PC-3 (cell line): Measurements from ENCODE around the gene LINGO4. TPM values are rescaled to one million over a fixed set of nuclear protein-coding genes. Genes with fewer than 3 reads are reported as not detected.
A peak's percentile ranks its signal among the peaks of the same experiment; 100 is the strongest.

ENCODE experiments used
- ATAC-seq: fragments of 200-7000 bp; cut with Tn5 transposase; 2 replicates; pipeline ENCODE4 v1.9.1; 2020; ENCODE audit warnings: mild to moderate bottlenecking, moderate library complexity
- BruUV-seq: library from RNA; stranded (reverse); fragments of 400-500 nt; replicated peaks from 2 replicates; lab custom pipeline; 2021; lab: Mats Ljungman, UMichigan
- CTCF ChIA-PET: fragments of 300-600 bp; sonication (Branson Sonifier 250); formaldehyde crosslinking; loops from one replicate; lab custom pipeline; 2022; ENCODE audit warnings: antibody characterized with exemption; lab: Charles Lee
- POLR2A ChIA-PET: fragments of 300-600 bp; sonication (Branson Sonifier 250); formaldehyde crosslinking; loops from one replicate; lab custom pipeline; 2022; ENCODE audit warnings: antibody characterized with exemption; ENCODE audit not compliant: unreplicated experiment; lab: Charles Lee
- DNase-seq: peaks from one replicate; pipeline ENCODE4 v3.0.0-alpha.2; 2015
- H2AFZ ChIP-seq: fragments of 300-600 bp; sonication (generic); 2 replicates; pipeline ENCODE4 v1.6.0; 2016; ENCODE audit warnings: antibody characterized with exemption, low read length
- H3F3A ChIP-seq: fragments of 300-600 bp; sonication (generic); one replicate; pipeline ENCODE4 v1.6.0; 2017; ENCODE audit warnings: antibody characterized with exemption, low read length, control low read depth, mild to moderate bottlenecking; ENCODE audit not compliant: unreplicated experiment
- H3K27ac ChIP-seq: fragments of 300-600 bp; sonication (generic); 2 replicates; pipeline ENCODE4 v1.5.1; 2016; ENCODE audit warnings: mild to moderate bottlenecking, low read length
- H3K27me3 ChIP-seq: fragments of 300-600 bp; sonication (generic); 2 replicates; pipeline ENCODE4 v1.6.1; 2016; ENCODE audit warnings: low read length, mixed read lengths
- H3K36me3 ChIP-seq: fragments of 300-600 bp; sonication (generic); 2 replicates; pipeline ENCODE4 v1.6.1; 2016; ENCODE audit warnings: low read depth, mixed run types, low read length, mixed read lengths
- H3K4me1 ChIP-seq: fragments of 300-600 bp; sonication (generic); 2 replicates; pipeline ENCODE4 v1.5.1; 2016; ENCODE audit warnings: low read length; ENCODE audit not compliant: insufficient read depth
- H3K4me2 ChIP-seq: fragments of 300-600 bp; sonication (generic); 2 replicates; pipeline ENCODE4 v1.6.0; 2016; ENCODE audit warnings: low read length
- H3K4me3 ChIP-seq: fragments of 300-600 bp; sonication (generic); 2 replicates; pipeline ENCODE4 v1.5.1; 2016; ENCODE audit warnings: mild to moderate bottlenecking, low read length, mixed read lengths
- H3K79me2 ChIP-seq: fragments of 300-600 bp; sonication (generic); 2 replicates; pipeline ENCODE4 v1.6.1; 2017; ENCODE audit warnings: low read length, mixed read lengths
- H3K9ac ChIP-seq: fragments of 300-600 bp; sonication (generic); 2 replicates; pipeline ENCODE4 v1.6.0; 2016; ENCODE audit warnings: mild to moderate bottlenecking, low read length
- H3K9me2 ChIP-seq: fragments of 300-600 bp; sonication (generic); replicated peaks from 2 replicates; pipeline ENCODE4 v1.6.1; 2016; ENCODE audit warnings: mixed run types, low read length, mixed read lengths
- H3K9me3 ChIP-seq: fragments of 300-600 bp; sonication (generic); 2 replicates; pipeline ENCODE4 v1.6.1; 2016; ENCODE audit warnings: low read length, mixed read lengths
- H4K20me1 ChIP-seq: fragments of 300-600 bp; sonication (generic); 2 replicates; pipeline ENCODE4 v1.6.1; 2016; ENCODE audit warnings: low read length, mixed read lengths
- EZH2 ChIP-seq: fragments of 300-600 bp; sonication (generic); IDR thresholded peaks from one replicate; pipeline ENCODE4 v1.6.1; 2017; ENCODE audit warnings: antibody characterized with exemption, mild to moderate bottlenecking, low read length; ENCODE audit not compliant: unreplicated experiment
- EZH2phosphoT487 ChIP-seq: fragments of 300-600 bp; sonication (generic); IDR thresholded peaks from 2 replicates; pipeline ENCODE4 v1.6.1; 2018; ENCODE audit warnings: mild to moderate bottlenecking, antibody characterized with exemption, low read length, borderline replicate concordance
- intact Hi-C: fragments of 100-400 bp; cut with micrococcal nuclease; formaldehyde crosslinking; loops from 2 replicates; pipeline ENCODE4 v1.9.0; 2023
- total RNA-seq: library from RNA; depleted of rRNA; stranded (reverse); fragments of >200 nt; gene quantifications from 2 replicates; pipeline ENCODE4 v1.2.3, GENCODE V29; 2014
- TF ChIP-seq, protein P1 (sequence below): fragments of 300-600 bp; sonication (generic); conservative IDR thresholded peaks from 2 replicates; pipeline ENCODE4 v1.5.1; 2017; ENCODE audit warnings: antibody characterized with exemption, low read depth, mild to moderate bottlenecking, low read length

Gene LINGO4
- total RNA-seq, 1 experiment from 2014 or later: not detected

DNA sequence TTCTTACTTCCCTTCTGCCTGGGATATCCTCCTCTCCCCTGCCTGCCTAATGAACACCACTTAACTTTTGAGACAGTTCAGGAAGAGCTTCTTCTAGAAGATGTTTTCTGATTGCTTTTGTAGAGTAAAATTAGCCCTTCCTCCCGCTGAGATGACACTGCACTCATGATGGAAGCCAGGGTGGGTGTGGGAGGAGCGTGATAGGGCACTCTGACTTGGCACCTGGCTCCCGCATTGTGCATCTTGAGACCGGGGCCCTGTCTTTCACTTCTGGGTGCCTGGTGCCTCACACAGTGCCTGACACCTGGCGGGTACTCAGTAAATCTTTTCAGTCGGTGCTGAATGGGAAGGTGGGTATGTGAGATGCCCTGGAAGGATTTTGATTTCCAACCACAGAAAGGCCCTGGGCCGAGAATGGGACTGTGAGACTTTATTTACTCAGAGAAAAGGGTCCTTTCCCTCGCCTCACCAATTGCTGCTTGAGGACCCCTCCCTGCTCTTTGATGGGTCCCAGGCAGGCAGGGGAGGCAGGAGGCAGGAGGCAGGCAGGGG lies 41.5 kb upstream of the LINGO4 start:
- Histone ChIP-seq H3K27me3 (peaks cover 4% of the 10 kb centered on the region), H3K36me3 (no peaks in the 10 kb centered on the region), H3K9me3 (no peaks in the 10 kb centered on the region), H3K9me2 (no peaks in the 10 kb centered on the region), H4K20me1 (no peaks in the 10 kb centered on the region), H3K27ac (peak overlapping the region; percentile 50), H3K4me3 (no peak overlapping the region), H3K4me1 (peaks cover 12% of the 10 kb centered on the region), H3K9ac (peak overlapping the region; percentile 9; the same call in 1 of the 2 replicates), H3F3A (no peaks in the 10 kb centered on the region), H2AFZ (peak overlapping the region; percentile 25; the same call in 1 of the 2 replicates), H3K79me2 (no peaks in the 10 kb centered on the region), H3K4me2 (peak overlapping the region; percentile 27; the same call in 1 of the 2 replicates)
- POLR2A ChIA-PET: no interaction called here
- no peak for DNase-seq
- intact Hi-C loops: loop anchor here (5.0 kb wide), 1 partner anchor 156 kb away; no protein-coding TSS in a partner anchor
- BruUV-seq: no TSS peak
- no peak for ATAC-seq
- TF ChIP-seq, protein P1, sequence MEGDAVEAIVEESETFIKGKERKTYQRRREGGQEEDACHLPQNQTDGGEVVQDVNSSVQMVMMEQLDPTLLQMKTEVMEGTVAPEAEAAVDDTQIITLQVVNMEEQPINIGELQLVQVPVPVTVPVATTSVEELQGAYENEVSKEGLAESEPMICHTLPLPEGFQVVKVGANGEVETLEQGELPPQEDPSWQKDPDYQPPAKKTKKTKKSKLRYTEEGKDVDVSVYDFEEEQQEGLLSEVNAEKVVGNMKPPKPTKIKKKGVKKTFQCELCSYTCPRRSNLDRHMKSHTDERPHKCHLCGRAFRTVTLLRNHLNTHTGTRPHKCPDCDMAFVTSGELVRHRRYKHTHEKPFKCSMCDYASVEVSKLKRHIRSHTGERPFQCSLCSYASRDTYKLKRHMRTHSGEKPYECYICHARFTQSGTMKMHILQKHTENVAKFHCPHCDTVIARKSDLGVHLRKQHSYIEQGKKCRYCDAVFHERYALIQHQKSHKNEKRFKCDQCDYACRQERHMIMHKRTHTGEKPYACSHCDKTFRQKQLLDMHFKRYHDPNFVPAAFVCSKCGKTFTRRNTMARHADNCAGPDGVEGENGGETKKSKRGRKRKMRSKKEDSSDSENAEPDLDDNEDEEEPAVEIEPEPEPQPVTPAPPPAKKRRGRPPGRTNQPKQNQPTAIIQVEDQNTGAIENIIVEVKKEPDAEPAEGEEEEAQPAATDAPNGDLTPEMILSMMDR: no peak
- TF ChIP-seq EZH2 (no peak), EZH2phosphoT487 (no peak)
- CTCF ChIA-PET: interaction anchor here (0.6 to 1.4 kb wide), 7 partner anchors 11 to 95 kb away, joined by 3 to 12 read pairs (median 4); partner anchors contain the start of gene MRPL9

DNA sequence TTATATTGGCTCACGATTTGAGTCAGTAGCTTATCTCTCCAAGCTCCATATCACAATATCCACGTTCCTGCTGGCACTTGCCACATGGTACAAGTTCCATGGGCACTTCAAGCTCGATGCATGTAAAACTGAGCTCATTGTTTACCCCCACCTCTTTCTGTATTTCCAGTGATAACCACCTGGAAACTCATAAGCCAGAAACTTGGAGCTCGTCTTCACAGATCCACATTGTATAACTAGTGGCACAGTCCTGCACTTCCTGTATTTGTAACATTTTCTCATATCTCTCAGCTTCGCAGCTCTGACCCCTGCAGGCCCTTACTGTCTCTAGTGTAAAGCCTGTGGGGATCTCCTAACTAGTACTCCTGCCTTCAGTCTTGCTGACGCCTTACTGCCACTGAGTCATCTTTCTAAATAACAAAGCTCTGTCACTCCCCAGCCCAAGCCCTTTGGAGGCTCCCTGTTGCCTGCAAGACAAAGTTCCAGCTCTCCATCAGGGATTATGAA lies 40.9 kb upstream of the LINGO4 start:
- POLR2A ChIA-PET: no interaction called here
- H2AFZ ChIP-seq: peak overlapping the region; percentile 25; the same call in 1 of the 2 replicates
- H3K9me2 ChIP-seq: no peaks in the 10 kb centered on the region
- CTCF ChIA-PET: interaction anchor here (0.5 to 1.4 kb wide), 8 partner anchors 11 to 135 kb away, joined by 3 to 12 read pairs (median 4); partner anchors contain the start of gene MRPL9
- no peak for TF ChIP-seq EZH2
- TF ChIP-seq, protein P1: peak; percentile 54
- no peaks in the 10 kb centered on the region for H3K36me3 ChIP-seq
- H3K4me3 ChIP-seq: no peak overlapping the region
- no peaks in the 10 kb centered on the region for H3F3A ChIP-seq
- peaks cover 19% of the 10 kb centered on the region for H3K4me1 ChIP-seq
- H4K20me1 ChIP-seq: no peaks in the 10 kb centered on the region
- no peaks in the 10 kb centered on the region for H3K9me3 ChIP-seq
- H3K79me2 ChIP-seq: no peaks in the 10 kb centered on the region
- H3K9ac ChIP-seq: 0 out of 2 replicates have a peak overlapping the region, but pooled peaks have one; percentile 9
- peak overlapping the region; percentile 27; the same call in 1 of the 2 replicates for H3K4me2 ChIP-seq
- BruUV-seq: no TSS peak
- intact Hi-C loops: loop anchor here (5.0 kb wide), 1 partner anchor 156 kb away; no protein-coding TSS in a partner anchor
- DNase-seq: peak; percentile 80
- no peaks in the 10 kb centered on the region for H3K27me3 ChIP-seq
- peak; percentile 97 for ATAC-seq
- peak overlapping the region; percentile 50 for H3K27ac ChIP-seq

DNA sequence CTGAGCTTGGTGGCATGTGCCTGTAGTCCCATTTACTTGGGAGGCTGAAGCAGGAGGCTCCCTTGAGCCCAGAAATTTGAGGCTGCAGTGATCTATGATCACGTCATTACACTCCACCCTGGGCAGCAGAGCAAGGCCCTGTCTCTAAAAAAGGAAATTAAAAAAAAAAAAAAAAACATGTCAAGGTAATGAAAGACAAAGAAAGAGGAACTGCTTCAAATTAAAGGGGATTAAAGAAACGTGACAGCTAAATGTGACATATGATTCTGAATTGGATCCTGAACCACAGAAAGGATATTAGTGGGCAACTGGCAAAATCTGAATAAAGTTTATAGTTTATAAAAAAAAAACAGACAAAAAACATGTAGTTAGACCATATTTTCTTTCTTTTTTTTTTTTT lies 38.2 kb upstream of the LINGO4 start:
- CTCF ChIA-PET: interaction anchor here (0.7 kb wide), 1 partner anchor 194 kb away, joined by 11 read pairs; no protein-coding TSS in a partner anchor

More for the DNA sequence above, 38.2 kb upstream of the LINGO4 start:
- no TSS peak for BruUV-seq
- Histone ChIP-seq H3K4me2 (no peak overlapping the region), H3K9me3 (no peaks in the 10 kb centered on the region), H3K9me2 (no peaks in the 10 kb centered on the region), H3K4me1 (peaks cover 42% of the 10 kb centered on the region), H3K27ac (no peak overlapping the region), H3K27me3 (no peaks in the 10 kb centered on the region), H2AFZ (no peak overlapping the region), H3K9ac (no peak overlapping the region), H3K36me3 (no peaks in the 10 kb centered on the region), H3F3A (no peaks in the 10 kb centered on the region), H4K20me1 (no peaks in the 10 kb centered on the region), H3K79me2 (peaks cover 3% of the 10 kb centered on the region; the same call in 1 of the 2 replicates), H3K4me3 (no peak overlapping the region)
- intact Hi-C loops: no loop called here
- DNase-seq: no peak
- TF ChIP-seq EZH2phosphoT487 (no peak), EZH2 (no peak)
- TF ChIP-seq, protein P1: no peak
- POLR2A ChIA-PET: no interaction called here
- no peak for ATAC-seq
